Mesothelial cell of epicardium (in vitro differentiated cells): Measurements from ENCODE around the gene VWA3A. TPM values are rescaled to one million over a fixed set of nuclear protein-coding genes. Genes with fewer than 3 reads are reported as not detected.
"Not testable (repeated sequence)": the region's sequence is repeated elsewhere in the genome, so short reads cannot be mapped to it uniquely, and the experiment has no call there.

ENCODE experiments used
- DNase-seq, 2 experiments: peaks; one replicate each; pipeline ENCODE4 v3.0.0; 2021; ENCODE audit warnings: low spot score in 2 of 2; ENCODE audit not compliant: unreplicated experiment in 2 of 2
- H3K27ac Mint-ChIP-seq: 2 replicates; pipeline ENCODE4 v1.8.0; 2021; ENCODE audit warnings: mixed read lengths
- H3K27me3 Mint-ChIP-seq: 2 replicates; pipeline ENCODE4 v1.8.0; 2021; ENCODE audit warnings: low read depth, mixed read lengths
- H3K36me3 Mint-ChIP-seq: 2 replicates; pipeline ENCODE4 v1.8.0; 2021; ENCODE audit warnings: mixed read lengths
- H3K4me1 Mint-ChIP-seq: 2 replicates; pipeline ENCODE4 v1.8.0; 2021; ENCODE audit warnings: mixed read lengths
- H3K4me3 Mint-ChIP-seq: 2 replicates; pipeline ENCODE4 v1.8.0; 2021; ENCODE audit warnings: mild to moderate bottlenecking, moderate library complexity, mixed read lengths
- H3K9me3 Mint-ChIP-seq: 2 replicates; pipeline ENCODE4 v1.8.0; 2021; ENCODE audit warnings: mixed read lengths
- CTCF ChIP-seq: fragments of 200-600 bp; sonication (generic); IDR thresholded peaks from one replicate; pipeline ENCODE4 v1.5.0; 2021; ENCODE audit warnings: antibody characterized with exemption; ENCODE audit not compliant: unreplicated experiment
- total RNA-seq: library from RNA; stranded (reverse); gene quantifications from 3 replicates; pipeline ENCODE4 v1.2.1, GENCODE V29; 2021

Gene VWA3A
- total RNA-seq, 1 donor from 2014 or later, result 0.18 TPM

- no peak for DNase-seq
- Mint-ChIP-seq H3K27ac (no peak overlapping the region), H3K36me3 (no peaks in the 10 kb centered on the region), H3K4me3 (no peak overlapping the region), H3K9me3 (no peaks in the 10 kb centered on the region), H3K4me1 (no peaks in the 10 kb centered on the region), H3K27me3 (peaks cover 60% of the 10 kb centered on the region)
- no peak for TF ChIP-seq CTCF
Measured at GRCh38 chr16:22109258-22109898, 17.0 kb downstream of the VWA3A start.

- not testable (repeated sequence) for H3K36me3 Mint-ChIP-seq, H3K27ac Mint-ChIP-seq, H3K4me1 Mint-ChIP-seq, H3K4me3 Mint-ChIP-seq, H3K9me3 Mint-ChIP-seq, DNase-seq
- peaks cover 54% of the 10 kb centered on the region for H3K27me3 Mint-ChIP-seq
Measured at GRCh38 chr16:22111629-22112028, 19.3 kb downstream of the VWA3A start.

GRCh38 chr16:22116095-22116700 is 23.9 kb downstream of the VWA3A start:
- Mint-ChIP-seq H3K27ac (no peak overlapping the region), H3K27me3 (peaks cover 19% of the 10 kb centered on the region), H3K9me3 (no peaks in the 10 kb centered on the region), H3K4me1 (no peaks in the 10 kb centered on the region), H3K4me3 (no peak overlapping the region), H3K36me3 (no peaks in the 10 kb centered on the region)
- no peak for DNase-seq
- TF ChIP-seq CTCF, result no peak

- H3K36me3 Mint-ChIP-seq, result no peaks in the 10 kb centered on the region
- H3K9me3 Mint-ChIP-seq, result no peaks in the 10 kb centered on the region
- H3K4me1 Mint-ChIP-seq, result no peaks in the 10 kb centered on the region
- DNase-seq, result no peak
- H3K27ac Mint-ChIP-seq, result no peak overlapping the region
- no peak overlapping the region for H3K4me3 Mint-ChIP-seq
- no peak for TF ChIP-seq CTCF
- peaks cover 16% of the 10 kb centered on the region for H3K27me3 Mint-ChIP-seq
Measured at GRCh38 chr16:22117609-22118008, 25.3 kb downstream of the VWA3A start.

- DNase-seq, result no peak
- H3K27ac Mint-ChIP-seq, result no peak overlapping the region
- H3K27me3 Mint-ChIP-seq, result peaks cover 23% of the 10 kb centered on the region
- no peaks in the 10 kb centered on the region for H3K4me1 Mint-ChIP-seq
- H3K9me3 Mint-ChIP-seq, result no peaks in the 10 kb centered on the region
- no peaks in the 10 kb centered on the region for H3K36me3 Mint-ChIP-seq
- H3K4me3 Mint-ChIP-seq, result no peak overlapping the region
- no peak for TF ChIP-seq CTCF
Measured at GRCh38 chr16:22120440-22120839, 28.1 kb downstream of the VWA3A start.

GRCh38 chr16:22122239-22122638 is 29.9 kb downstream of the VWA3A start:
- no peaks in the 10 kb centered on the region for H3K36me3 Mint-ChIP-seq
- H3K27ac Mint-ChIP-seq, result no peak overlapping the region
- no peak overlapping the region for H3K4me3 Mint-ChIP-seq
- H3K27me3 Mint-ChIP-seq, result peaks cover 23% of the 10 kb centered on the region
- TF ChIP-seq CTCF, result no peak
- no peaks in the 10 kb centered on the region for H3K4me1 Mint-ChIP-seq
- no peaks in the 10 kb centered on the region for H3K9me3 Mint-ChIP-seq
- no peak for DNase-seq
